Mesenchymal stem cell (in vitro differentiated cells and primary cell): ENCODE results near the gene ATG5.

Experiments used
- DNase-seq: peaks from one replicate; pipeline ENCODE4 v3.0.0-alpha.2; 2013
- H2AFZ ChIP-seq: one replicate; pipeline ENCODE4 v1.6.1; 2013; ENCODE audit warnings: low read depth, mild to moderate bottlenecking, control low read depth, inconsistent platforms, low read length, moderate library complexity
- H2AK5ac ChIP-seq: 2 replicates; pipeline ENCODE4 v1.6.1; 2013; ENCODE audit warnings: low read length, moderate library complexity, mild to moderate bottlenecking, inconsistent platforms; ENCODE audit not compliant: severe bottlenecking
- H2BK120ac ChIP-seq: one replicate; pipeline ENCODE4 v1.6.1; 2013; ENCODE audit warnings: low read depth, mild to moderate bottlenecking, inconsistent platforms, low read length, moderate library complexity
- H2BK12ac ChIP-seq, 2 experiments: one replicate each; pipeline ENCODE4 v1.6.1; 2013; ENCODE audit warnings: inconsistent platforms in 2 of 2, low read length in 2 of 2, mild to moderate bottlenecking in 2 of 2, moderate library complexity in 2 of 2, control low read depth in 1 of 2
- H2BK15ac ChIP-seq: one replicate; pipeline ENCODE4 v1.6.1; 2013; ENCODE audit warnings: mild to moderate bottlenecking, low read depth, inconsistent platforms; ENCODE audit not compliant: poor library complexity, severe bottlenecking
- H2BK5ac ChIP-seq: 2 replicates; pipeline ENCODE4 v1.6.1; 2013; ENCODE audit warnings: low read depth, mild to moderate bottlenecking, low read length, control low read depth, inconsistent platforms; ENCODE audit not compliant: poor library complexity, severe bottlenecking
- H3K14ac ChIP-seq, 2 experiments: one replicate each; pipeline ENCODE4 v1.6.1; 2013; ENCODE audit warnings: inconsistent platforms in 2 of 2, low read length in 2 of 2, control low read depth in 1 of 2, mild to moderate bottlenecking in 1 of 2, moderate library complexity in 1 of 2
- H3K18ac ChIP-seq, 2 experiments: one replicate each; pipeline ENCODE4 v1.6.1; 2013; ENCODE audit warnings: inconsistent platforms in 2 of 2, low read length in 2 of 2, control low read depth in 1 of 2, low read depth in 1 of 2, mild to moderate bottlenecking in 1 of 2
- H3K23ac ChIP-seq, 2 experiments: one replicate each; pipeline ENCODE4 v1.6.1; 2013; ENCODE audit warnings: inconsistent platforms in 2 of 2, low read length in 2 of 2, mild to moderate bottlenecking in 2 of 2, moderate library complexity in 2 of 2, control low read depth in 1 of 2
- H3K27ac ChIP-seq: 2 replicates; pipeline ENCODE4 v1.5.1; 2013; ENCODE audit warnings: mild to moderate bottlenecking, moderate library complexity, low read length, control low read depth, inconsistent platforms; ENCODE audit not compliant: poor library complexity, severe bottlenecking
- H3K27me3 ChIP-seq, 2 experiments: 2 replicates each; pipeline versions ENCODE4 v1.6.1 to v1.7.0; 2013; ENCODE audit warnings: low read length in 2 of 2, mild to moderate bottlenecking in 2 of 2, moderate library complexity in 2 of 2, control low read depth in 1 of 2, inconsistent platforms in 1 of 2; ENCODE audit not compliant: control insufficient read depth in 1 of 2, insufficient read depth in 1 of 2
- H3K36me3 ChIP-seq, 2 experiments: 2 replicates each; pipeline versions ENCODE4 v1.6.1 to v1.7.0; 2013; ENCODE audit warnings: low read length in 2 of 2, control low read depth in 1 of 2, inconsistent platforms in 1 of 2, low read depth in 1 of 2, mild to moderate bottlenecking in 1 of 2; ENCODE audit not compliant: insufficient read depth in 2 of 2, control insufficient read depth in 1 of 2
- H3K4ac ChIP-seq, 2 experiments: one replicate each; pipeline ENCODE4 v1.6.1; 2013; ENCODE audit warnings: inconsistent platforms in 2 of 2, low read length in 2 of 2, mild to moderate bottlenecking in 2 of 2, moderate library complexity in 2 of 2, control low read depth in 1 of 2, low read depth in 1 of 2
- H3K4me1 ChIP-seq: 2 replicates; pipeline ENCODE4 v1.6.1; 2013; ENCODE audit warnings: low read depth, low read length, control low read depth; ENCODE audit not compliant: control insufficient read depth, insufficient read depth
- H3K4me2 ChIP-seq: 2 replicates; pipeline ENCODE4 v1.6.1; 2013; ENCODE audit warnings: low read length, mild to moderate bottlenecking, inconsistent platforms; ENCODE audit not compliant: poor library complexity, severe bottlenecking
- H3K4me3 ChIP-seq, 2 experiments: 2 replicates each; pipeline versions ENCODE4 v1.5.1 to v1.7.0; 2013; ENCODE audit warnings: low read length in 2 of 2, mild to moderate bottlenecking in 2 of 2, control low read depth in 1 of 2, low read depth in 1 of 2; ENCODE audit not compliant: insufficient read depth in 1 of 2
- H3K79me1 ChIP-seq: replicated peaks from 2 replicates; pipeline ENCODE4 v1.6.1; 2013; ENCODE audit warnings: mild to moderate bottlenecking, control low read depth, low read length, inconsistent platforms; ENCODE audit not compliant: poor library complexity, severe bottlenecking
- H3K9ac ChIP-seq: 2 replicates; pipeline ENCODE4 v1.7.0; 2013; ENCODE audit warnings: mild to moderate bottlenecking, low read length, moderate library complexity
- H3K9me3 ChIP-seq: 2 replicates; pipeline ENCODE4 v1.7.0; 2013; ENCODE audit warnings: mild to moderate bottlenecking, low read length; ENCODE audit not compliant: control insufficient read depth
- H4K8ac ChIP-seq: one replicate; pipeline ENCODE4 v1.6.1; 2013; ENCODE audit warnings: inconsistent platforms, mild to moderate bottlenecking, low read length, moderate library complexity
- H4K91ac ChIP-seq: one replicate; pipeline ENCODE4 v1.6.1; 2013; ENCODE audit warnings: mild to moderate bottlenecking, low read length, inconsistent platforms
- WGBS: methylation state at CpG from one replicate; pipeline ENCODE4 v1.1.7; 2013; ENCODE audit warnings: mixed read lengths; 5-methylcytosine and 5-hydroxymethylcytosine counted together

Gene ATG5

GRCh38 chr6:106370639-106371038, 45.1 kb upstream of the ATG5 start:
- H3K4me2 ChIP-seq: no peak overlapping the region
- no peaks in the 10 kb centered on the region for H3K9me3 ChIP-seq
- H2BK120ac ChIP-seq: no peak overlapping the region
- no peak overlapping the region for H3K14ac ChIP-seq
- 60% methylated on average over 1 of the region's 1 CpG for WGBS
- H3K4ac ChIP-seq: no peak overlapping the region
- H3K18ac ChIP-seq: no peak overlapping the region
- no peak for DNase-seq
- no peak overlapping the region for H2BK15ac ChIP-seq
- no peaks in the 10 kb centered on the region for H3K79me1 ChIP-seq
- H2BK5ac ChIP-seq: no peak overlapping the region
- no peak overlapping the region for H3K23ac ChIP-seq
- no peak overlapping the region for H2BK12ac ChIP-seq
- peaks cover 0 to 9% of the 10 kb centered on the region in 2 experiments for H3K27me3 ChIP-seq
- no peak overlapping the region for H3K4me3 ChIP-seq
- H3K4me1 ChIP-seq: no peaks in the 10 kb centered on the region
- no peak overlapping the region for H3K9ac ChIP-seq
- no peak overlapping the region for H2AK5ac ChIP-seq
- H4K8ac ChIP-seq: no peak overlapping the region
- no peak overlapping the region for H3K27ac ChIP-seq
- H3K36me3 ChIP-seq: no peaks in the 10 kb centered on the region
- H4K91ac ChIP-seq: no peak overlapping the region
- no peak overlapping the region for H2AFZ ChIP-seq

DNA sequence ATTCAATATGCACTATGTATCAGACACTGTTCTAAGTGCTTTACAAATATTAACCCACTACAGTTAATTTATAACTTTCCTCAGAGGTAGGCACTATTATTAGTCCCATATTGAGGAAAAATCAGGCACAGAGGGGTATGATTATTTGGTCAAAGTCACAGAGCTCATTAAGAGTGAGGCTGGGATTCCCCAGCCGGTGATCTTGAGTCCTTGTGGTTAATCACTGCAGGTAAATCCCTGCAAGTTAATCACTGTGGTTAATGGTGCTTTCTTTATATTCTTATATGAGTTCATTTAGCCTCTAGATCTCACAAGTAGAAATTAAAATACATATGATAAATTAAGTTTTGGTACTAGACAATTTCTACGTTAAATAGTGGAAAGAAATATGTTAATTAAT, 44.2 kb upstream of the ATG5 start:
- Histone ChIP-seq H3K4me1 (no peaks in the 10 kb centered on the region), H2BK5ac (no peak overlapping the region), H3K79me1 (no peaks in the 10 kb centered on the region), H2BK12ac (no peak overlapping the region), H4K91ac (no peak overlapping the region), H3K4ac (no peak overlapping the region), H3K4me3 (no peak overlapping the region), H2BK120ac (no peak overlapping the region), H3K9me3 (no peaks in the 10 kb centered on the region), H3K36me3 (no peaks in the 10 kb centered on the region), H3K27me3 (peaks cover 0 to 10% of the 10 kb centered on the region in 2 experiments), H3K18ac (no peak overlapping the region), H2BK15ac (no peak overlapping the region), H3K27ac (no peak overlapping the region), H3K23ac (no peak overlapping the region), H4K8ac (no peak overlapping the region), H2AFZ (no peak overlapping the region), H2AK5ac (no peak overlapping the region), H3K4me2 (no peak overlapping the region), H3K9ac (no peak overlapping the region), H3K14ac (no peak overlapping the region)
- 75% methylated on average over 1 of the region's 2 CpGs for WGBS
- no peak for DNase-seq

- WGBS: 98% methylated on average over 3 of the region's 3 CpGs
- Histone ChIP-seq H3K79me1 (no peaks in the 10 kb centered on the region), H2AFZ (no peak overlapping the region)
Observed at GRCh38 chr6:106363401-106364138, 38.0 kb upstream of the ATG5 start.

GRCh38 chr6:106360989-106361430, 35.5 kb upstream of the ATG5 start:
- peak overlapping the region in 1 of 2 experiments; percentile 34 for H3K23ac ChIP-seq
- H2BK5ac ChIP-seq: no peak overlapping the region
- no peaks in the 10 kb centered on the region for H3K79me1 ChIP-seq
- peak; percentile 0 for DNase-seq
- no peak overlapping the region for H2BK15ac ChIP-seq
- WGBS: 2% methylated on average over 30 of the region's 31 CpGs
- peak overlapping the region; percentile 34 for H2BK120ac ChIP-seq
- peak overlapping the region; percentile 97 for H3K4me2 ChIP-seq
- no peak overlapping the region for H4K8ac ChIP-seq
- H3K27ac ChIP-seq: no peak overlapping the region
- H3K18ac ChIP-seq: no peak overlapping the region
- peak overlapping the region; percentile 57 to 73 for H3K4me3 ChIP-seq
- peaks cover 20 to 56% of the 10 kb centered on the region in 2 experiments for H3K27me3 ChIP-seq
- H3K9ac ChIP-seq: peak overlapping the region; percentile 22
- H4K91ac ChIP-seq: no peak overlapping the region
- no peak overlapping the region for H3K14ac ChIP-seq
- H3K36me3 ChIP-seq: no peaks in the 10 kb centered on the region
- H2AFZ ChIP-seq: peak overlapping the region; percentile 32
- no peaks in the 10 kb centered on the region for H3K9me3 ChIP-seq
- H2BK12ac ChIP-seq: no peak overlapping the region
- no peak overlapping the region for H2AK5ac ChIP-seq
- no peak overlapping the region for H3K4ac ChIP-seq
- H3K4me1 ChIP-seq: peaks cover 12% of the 10 kb centered on the region

More at GRCh38 chr6:106363401-106364138, 38.0 kb upstream of the ATG5 start:
- Histone ChIP-seq H3K4me3 (no peak overlapping the region), H3K23ac (no peak overlapping the region), H2BK12ac (no peak overlapping the region), H3K9ac (no peak overlapping the region), H3K14ac (no peak overlapping the region), H3K9me3 (no peaks in the 10 kb centered on the region), H3K4ac (no peak overlapping the region), H2BK120ac (no peak overlapping the region), H4K8ac (no peak overlapping the region), H3K18ac (no peak overlapping the region), H3K36me3 (no peaks in the 10 kb centered on the region), H2BK5ac (no peak overlapping the region), H4K91ac (no peak overlapping the region), H2AK5ac (no peak overlapping the region), H3K4me1 (peaks cover 12% of the 10 kb centered on the region), H3K4me2 (no peak overlapping the region), H3K27ac (no peak overlapping the region), H2BK15ac (no peak overlapping the region), H3K27me3 (peaks cover 19 to 40% of the 10 kb centered on the region in 2 experiments)
- no peak for DNase-seq
